Right lobe of liver (tissue), 4 donors: Measurements from ENCODE around the gene CATSPER2.
"Not testable (repeated sequence)": the region's sequence is repeated elsewhere in the genome, so short reads cannot be mapped to it uniquely, and the experiment has no call there.

Source experiments
- CTCF ChIP-seq, 4 donors: fragments of 200-600 bp in 3 of 4; fragments of 450-650 bp in 1 of 4; IDR thresholded peaks; one replicate each; pipeline versions ENCODE4 v1.5.1 to v1.8.0; 2016 to 2022; ENCODE audit warnings: antibody characterized with exemption in 4 of 4, mild to moderate bottlenecking in 2 of 4
- POLR2A ChIP-seq: fragments of 450-650 bp; IDR thresholded peaks from one replicate; pipeline ENCODE4 v1.6.1; 2017; ENCODE audit warnings: antibody characterized with exemption, mild to moderate bottlenecking
- donor health status: DM: no; HTN: no; CAD: no.
- donor health status: DM: no; HTN: no; CAD: no.
- donor health status: DM: no; HTN: yes; CAD: no.

GRCh38 chr15:43600200-43600599, 48.4 kb downstream of the CATSPER2 start:
- not testable (repeated sequence) for TF ChIP-seq CTCF (IDR thresholded peaks at IDR 0.05); POLR2A
